Neural progenitor cell (in vitro differentiated cells): ENCODE results near the gene LGALS16.
"Not testable (repeated sequence)": the region's sequence is repeated elsewhere in the genome, so short reads cannot be mapped to it uniquely, and the experiment has no call there.

Source experiments
- EZH2phosphoT487 ChIP-seq: fragments of 200-600 bp; sonication (generic); IDR thresholded peaks from 2 replicates; pipeline ENCODE4 v1.6.1; 2017; ENCODE audit warnings: antibody characterized with exemption
- TF ChIP-seq, protein P1 (sequence below): fragments of 200-600 bp; sonication (generic); IDR thresholded peaks from 2 replicates; pipeline ENCODE4 v1.5.1; 2017; ENCODE audit warnings: antibody characterized with exemption, mild to moderate bottlenecking

DNA sequence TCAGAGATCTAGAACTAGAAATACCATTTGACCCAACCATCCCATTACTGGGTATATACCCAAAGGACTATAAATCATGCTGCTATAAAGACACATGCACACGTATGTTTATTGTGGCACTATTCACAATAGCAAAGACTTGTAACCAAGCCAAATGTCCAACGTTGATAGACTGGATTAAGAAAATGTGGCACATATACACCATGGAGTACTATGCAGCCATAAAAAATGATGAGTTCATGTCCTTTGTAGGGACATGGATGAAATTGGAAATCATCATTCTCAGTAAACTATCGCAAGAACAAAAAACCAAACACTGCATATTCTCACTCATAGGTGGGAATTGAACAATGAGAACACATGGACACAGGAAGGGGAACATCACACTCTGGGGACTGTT, 14.1 kb downstream of the LGALS16 start:
- TF ChIP-seq, protein P1, sequence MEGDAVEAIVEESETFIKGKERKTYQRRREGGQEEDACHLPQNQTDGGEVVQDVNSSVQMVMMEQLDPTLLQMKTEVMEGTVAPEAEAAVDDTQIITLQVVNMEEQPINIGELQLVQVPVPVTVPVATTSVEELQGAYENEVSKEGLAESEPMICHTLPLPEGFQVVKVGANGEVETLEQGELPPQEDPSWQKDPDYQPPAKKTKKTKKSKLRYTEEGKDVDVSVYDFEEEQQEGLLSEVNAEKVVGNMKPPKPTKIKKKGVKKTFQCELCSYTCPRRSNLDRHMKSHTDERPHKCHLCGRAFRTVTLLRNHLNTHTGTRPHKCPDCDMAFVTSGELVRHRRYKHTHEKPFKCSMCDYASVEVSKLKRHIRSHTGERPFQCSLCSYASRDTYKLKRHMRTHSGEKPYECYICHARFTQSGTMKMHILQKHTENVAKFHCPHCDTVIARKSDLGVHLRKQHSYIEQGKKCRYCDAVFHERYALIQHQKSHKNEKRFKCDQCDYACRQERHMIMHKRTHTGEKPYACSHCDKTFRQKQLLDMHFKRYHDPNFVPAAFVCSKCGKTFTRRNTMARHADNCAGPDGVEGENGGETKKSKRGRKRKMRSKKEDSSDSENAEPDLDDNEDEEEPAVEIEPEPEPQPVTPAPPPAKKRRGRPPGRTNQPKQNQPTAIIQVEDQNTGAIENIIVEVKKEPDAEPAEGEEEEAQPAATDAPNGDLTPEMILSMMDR = not testable (repeated sequence)
- TF ChIP-seq EZH2phosphoT487 = not testable (repeated sequence)
